Psoas muscle (tissue), 8 donors: ENCODE results near the gene BAK1. TPM values are rescaled to one million over a fixed set of nuclear protein-coding genes. Genes with fewer than 3 reads are reported as not detected.
"Not testable (repeated sequence)": the region's sequence is repeated elsewhere in the genome, so short reads cannot be mapped to it uniquely, and the experiment has no call there.

Source experiments
- ATAC-seq, 4 donors: fragments of 200-7000 bp; cut with Tn5 transposase; one replicate each; pipeline ENCODE4 v1.9.1; 2020; ENCODE audit warnings: moderate library complexity in 3 of 4, mild to moderate bottlenecking in 2 of 4
- DNase-seq, 2 donors: peaks; one replicate each; pipeline ENCODE4 v3.0.0-alpha.2; 2020
- H3K27ac ChIP-seq: fragments of 200-600 bp; one replicate; pipeline ENCODE4 v1.8.0; 2022
- H3K27me3 ChIP-seq, 3 donors: fragments of 200-600 bp in 1 of 3; one replicate each; pipeline versions ENCODE4 v1.6.1 to v1.8.0; 2013 to 2022; ENCODE audit warnings: low read length in 2 of 3, mild to moderate bottlenecking in 2 of 3, moderate library complexity in 1 of 3; ENCODE audit not compliant: insufficient read depth in 3 of 3
- H3K36me3 ChIP-seq, 2 donors: fragments of 200-600 bp in 1 of 2; one replicate each; pipeline versions ENCODE4 v1.6.1 to v1.8.0; 2013 to 2022; ENCODE audit warnings: low read depth in 1 of 2, mild to moderate bottlenecking in 1 of 2, moderate library complexity in 1 of 2; ENCODE audit not compliant: insufficient read depth in 1 of 2
- H3K4me1 ChIP-seq: fragments of 200-600 bp; one replicate; pipeline ENCODE4 v1.8.0; 2022
- H3K4me3 ChIP-seq: fragments of 200-600 bp; one replicate; pipeline ENCODE4 v1.8.0; 2022; ENCODE audit warnings: mild to moderate bottlenecking
- H3K9me3 ChIP-seq: fragments of 200-600 bp; one replicate; pipeline ENCODE4 v1.8.0; 2022
- CTCF ChIP-seq: fragments of 200-600 bp; IDR thresholded peaks from one replicate; pipeline ENCODE4 v1.8.0; 2022; ENCODE audit warnings: antibody characterized with exemption
- WGBS, 3 donors: extraction: QIAGEN DNeasy Blood & Tissue Kit; methylation state at CpG; one replicate each; pipeline versions ENCODE4 v1.1.6 to v1.1.7; 2013; 5-methylcytosine and 5-hydroxymethylcytosine counted together
- intact Hi-C, 2 donors: fragments of 100-400 bp; cut with DNase I; formaldehyde crosslinking; loops; one replicate each; pipeline versions ENCODE4 v1.11.0 to v1.14.2; 2022
- polyA plus RNA-seq, 3 donors: library from polyadenylated mRNA; stranded (reverse); fragments of 200-250 nt; gene quantifications; one replicate each; pipeline ENCODE4 v1.2.3, GENCODE V29; 2013
- total RNA-seq, 4 donors: library from RNA; stranded (reverse); fragmentation: NEBNext Ultra II Directional in 2 of 4; extraction: Animal tissue kit (Norgen Biotek cat#: 25700) in 2 of 4; gene quantifications; one replicate each; pipeline versions ENCODE4 v1.2.1 to v1.2.4, GENCODE V29; 2021 to 2023
- donor health status: healthy with polysubstance abuse.
- donor health status: DM: no; HTN: no; CAD: no; lungs with moderate emphysema.
- donor health status: Bipolar disorder and iron deficiency.
- donor health status: healthy.
- donor health status: DM: yes; HTN: yes; CAD: no.
- donor health status: DM: no; HTN: no; CAD: no.
- donor health status: DM: no; HTN: no; CAD: no.
- donor health status: DM: yes; HTN: yes; CAD: no.

Gene BAK1
- total and polyA plus RNA-seq, 7 donors = 10.3 to 55.9 (median 19.8) TPM

- no peak for DNase-seq
- H3K4me1 ChIP-seq = no peaks in the 10 kb centered on the region
- H3K9me3 ChIP-seq = no peaks in the 10 kb centered on the region
- H3K27me3 ChIP-seq = no peaks in the 10 kb centered on the region
- no peak overlapping the region for H3K4me3 ChIP-seq
- 81 to 88% (median 86%) methylated on average over 8 of the region's 8 CpGs for WGBS, 3 donors
- intact Hi-C loops = no loop called here
- no peak overlapping the region for H3K27ac ChIP-seq
- no peak for ATAC-seq
- no peaks in the 10 kb centered on the region for H3K36me3 ChIP-seq
- no peak for TF ChIP-seq CTCF
Observed at GRCh38 chr6:33549196-33549595, 30.9 kb downstream of the BAK1 start.

- TF ChIP-seq CTCF = no peak
- Histone ChIP-seq H3K4me1 (no peaks in the 10 kb centered on the region), H3K9me3 (no peaks in the 10 kb centered on the region), H3K27me3 (no peaks in the 10 kb centered on the region), H3K36me3 (no peaks in the 10 kb centered on the region), H3K4me3 (no peak overlapping the region), H3K27ac (no peak overlapping the region)
- DNase-seq = no peak
- ATAC-seq = no peak
- WGBS, 3 donors = 36 to 50% (median 39%) methylated on average over 2 of the region's 2 CpGs
- intact Hi-C loops = no loop called here
Observed at GRCh38 chr6:33547499-33547898, 32.6 kb downstream of the BAK1 start.

- H3K27me3 ChIP-seq = no peaks in the 10 kb centered on the region
- TF ChIP-seq CTCF = no peak
- no peak for ATAC-seq
- H3K27ac ChIP-seq = no peak overlapping the region
- intact Hi-C loops = no loop called here
- DNase-seq = no peak
- WGBS, 3 donors = 79 to 86% (median 81%) methylated on average over 5 of the region's 5 CpGs
- no peaks in the 10 kb centered on the region for H3K9me3 ChIP-seq
- no peaks in the 10 kb centered on the region for H3K4me1 ChIP-seq
- H3K4me3 ChIP-seq = no peak overlapping the region
- no peaks in the 10 kb centered on the region for H3K36me3 ChIP-seq
Observed at GRCh38 chr6:33546766-33547165, 33.3 kb downstream of the BAK1 start.

- H3K27me3 ChIP-seq, H3K9me3 ChIP-seq, H3K36me3 ChIP-seq, DNase-seq, H3K27ac ChIP-seq, H3K4me3 ChIP-seq, H3K4me1 ChIP-seq, ATAC-seq, intact Hi-C loops: not testable (repeated sequence)
- 78 to 85% (median 84%) methylated on average over 11 of the region's 11 CpGs for WGBS, 3 donors
Observed at GRCh38 chr6:33545292-33545691, 34.8 kb downstream of the BAK1 start.

GRCh38 chr6:33543116-33543515 is 37.0 kb downstream of the BAK1 start:
- Histone ChIP-seq H3K4me1 (no peaks in the 10 kb centered on the region), H3K27me3 (no peaks in the 10 kb centered on the region), H3K9me3 (no peaks in the 10 kb centered on the region), H3K36me3 (no peaks in the 10 kb centered on the region), H3K27ac (no peak overlapping the region), H3K4me3 (no peak overlapping the region)
- no peak for DNase-seq
- WGBS, 3 donors = 75 to 88% (median 83%) methylated on average over 4 of the region's 4 CpGs
- TF ChIP-seq CTCF = no peak
- ATAC-seq = no peak
- intact Hi-C loops = no loop called here
